GM23248 (cell line): ENCODE measurements around the gene RSAD1. TPM values are rescaled to one million over a fixed set of nuclear protein-coding genes. Genes with fewer than 3 reads are reported as not detected.
"Not testable (repeated sequence)": the region's sequence is repeated elsewhere in the genome, so short reads cannot be mapped to it uniquely, and the experiment has no call there.

Source experiments
- DNase-seq: peaks from one replicate; pipeline ENCODE4 v3.0.0-alpha.2; 2015
- H2AFZ ChIP-seq: fragments of 200-600 bp; sonication (generic); 2 replicates; pipeline ENCODE4 v1.6.1; 2016; ENCODE audit warnings: antibody characterized with exemption
- H3F3A ChIP-seq: fragments of 200-600 bp; sonication (generic); 2 replicates; pipeline ENCODE4 v1.6.1; 2016; ENCODE audit warnings: mild to moderate bottlenecking, antibody characterized with exemption, mixed run types; ENCODE audit not compliant: insufficient read depth
- H3K27ac ChIP-seq: fragments of 200-600 bp; sonication (generic); 2 replicates; pipeline ENCODE4 v1.5.1; 2016; ENCODE audit warnings: mild to moderate bottlenecking
- H3K27me3 ChIP-seq: fragments of 200-600 bp; sonication (generic); replicated peaks from 2 replicates; pipeline ENCODE4 v1.6.1; 2016; ENCODE audit warnings: mild to moderate bottlenecking; ENCODE audit not compliant: insufficient read depth
- H3K36me3 ChIP-seq: fragments of 200-600 bp; sonication (generic); 2 replicates; pipeline ENCODE4 v1.6.1; 2016; ENCODE audit warnings: low read depth, mild to moderate bottlenecking
- H3K4me1 ChIP-seq: fragments of 200-600 bp; sonication (generic); 2 replicates; pipeline ENCODE4 v1.6.1; 2016; ENCODE audit warnings: mild to moderate bottlenecking; ENCODE audit not compliant: insufficient read depth
- H3K4me2 ChIP-seq: fragments of 200-600 bp; sonication (generic); one replicate; pipeline ENCODE4 v1.6.1; 2016; ENCODE audit warnings: mild to moderate bottlenecking; ENCODE audit not compliant: unreplicated experiment
- H3K4me3 ChIP-seq: fragments of 200-600 bp; sonication (generic); 2 replicates; pipeline ENCODE4 v1.5.1; 2016; ENCODE audit warnings: mild to moderate bottlenecking
- H3K79me2 ChIP-seq: fragments of 200-600 bp; sonication (generic); 2 replicates; pipeline ENCODE4 v1.6.1; 2016; ENCODE audit warnings: mild to moderate bottlenecking; ENCODE audit not compliant: insufficient read depth
- H3K9ac ChIP-seq: fragments of 200-600 bp; sonication (generic); 2 replicates; pipeline ENCODE4 v1.6.1; 2016; ENCODE audit warnings: mild to moderate bottlenecking
- H3K9me2 ChIP-seq: fragments of 200-600 bp; sonication (generic); 2 replicates; pipeline ENCODE4 v1.6.1; 2016; ENCODE audit warnings: mixed run types, mild to moderate bottlenecking, moderate library complexity; ENCODE audit not compliant: insufficient read depth
- H3K9me3 ChIP-seq: fragments of 200-600 bp; sonication (generic); one replicate; pipeline ENCODE4 v1.6.1; 2017; ENCODE audit warnings: low read depth
- H4K20me1 ChIP-seq: fragments of 200-600 bp; sonication (generic); 2 replicates; pipeline ENCODE4 v1.6.0; 2016; ENCODE audit not compliant: insufficient read depth
- EZH2 ChIP-seq: fragments of 200-600 bp; sonication (generic); IDR thresholded peaks from 2 replicates; pipeline ENCODE4 v1.6.1; 2018; ENCODE audit warnings: antibody characterized with exemption, mild to moderate bottlenecking; ENCODE audit not compliant: insufficient read depth, poor library complexity, severe bottlenecking
- EZH2phosphoT487 ChIP-seq: fragments of 200-600 bp; sonication (generic); IDR thresholded peaks from 2 replicates; pipeline ENCODE4 v1.6.1; 2018; ENCODE audit warnings: antibody characterized with exemption, moderate library complexity, mild to moderate bottlenecking, low read depth; ENCODE audit not compliant: insufficient read depth
- WGBS, 2 experiments: methylation state at CpG; one replicate each; pipeline ENCODE4 v1.1.6; 2015 to 2017; ENCODE audit warnings: low lambda C conversion rate in 2 of 2, low coverage in 1 of 2; ENCODE audit errors: missing lambda C conversion rate in 2 of 2; 5-methylcytosine and 5-hydroxymethylcytosine counted together
- in situ Hi-C: fragments of 300-500 bp; cut with MboI; formaldehyde crosslinking; loops from 2 replicates; pipeline ENCODE4 v1.15.0; 2020
- polyA plus RNA-seq: library from polyadenylated mRNA; unstranded; fragments of >200 nt; fragmentation: Nextera tagmentation; extraction: Ambion mirVana; gene quantifications from 2 replicates; pipeline ENCODE4 v1.2.1, GENCODE V29; 2016
- total RNA-seq: library from RNA; depleted of rRNA; stranded (reverse); fragments of >200 nt; shearing (Covaris generic); gene quantifications from 2 replicates; pipeline ENCODE4 v1.2.3, GENCODE V29; 2014

The RSAD1 gene
- total and polyA plus RNA-seq, 2 experiments from 2014 or later, result 19.8 to 22.4 TPM

GRCh38 chr17:50470426-50470825 is 8.2 kb upstream of the RSAD1 start:
- Histone ChIP-seq H3K79me2 (no peaks in the 10 kb centered on the region), H3K9ac (no peak overlapping the region), H3F3A (no peaks in the 10 kb centered on the region), H2AFZ (no peak overlapping the region), H3K9me3 (no peaks in the 10 kb centered on the region), H3K36me3 (no peaks in the 10 kb centered on the region), H3K4me2 (no peak overlapping the region), H3K27ac (no peak overlapping the region), H4K20me1 (no peaks in the 10 kb centered on the region), H3K4me1 (no peaks in the 10 kb centered on the region), H3K9me2 (no peaks in the 10 kb centered on the region), H3K27me3 (peaks cover 13% of the 10 kb centered on the region), H3K4me3 (no peak overlapping the region)
- in situ Hi-C loops, result no loop called here
- no peak for DNase-seq
- TF ChIP-seq EZH2phosphoT487, result no peak
- no peak for TF ChIP-seq EZH2
- WGBS, 2 experiments, result 84 to 90% methylated on average over 6 of the region's 6 CpGs

DNA sequence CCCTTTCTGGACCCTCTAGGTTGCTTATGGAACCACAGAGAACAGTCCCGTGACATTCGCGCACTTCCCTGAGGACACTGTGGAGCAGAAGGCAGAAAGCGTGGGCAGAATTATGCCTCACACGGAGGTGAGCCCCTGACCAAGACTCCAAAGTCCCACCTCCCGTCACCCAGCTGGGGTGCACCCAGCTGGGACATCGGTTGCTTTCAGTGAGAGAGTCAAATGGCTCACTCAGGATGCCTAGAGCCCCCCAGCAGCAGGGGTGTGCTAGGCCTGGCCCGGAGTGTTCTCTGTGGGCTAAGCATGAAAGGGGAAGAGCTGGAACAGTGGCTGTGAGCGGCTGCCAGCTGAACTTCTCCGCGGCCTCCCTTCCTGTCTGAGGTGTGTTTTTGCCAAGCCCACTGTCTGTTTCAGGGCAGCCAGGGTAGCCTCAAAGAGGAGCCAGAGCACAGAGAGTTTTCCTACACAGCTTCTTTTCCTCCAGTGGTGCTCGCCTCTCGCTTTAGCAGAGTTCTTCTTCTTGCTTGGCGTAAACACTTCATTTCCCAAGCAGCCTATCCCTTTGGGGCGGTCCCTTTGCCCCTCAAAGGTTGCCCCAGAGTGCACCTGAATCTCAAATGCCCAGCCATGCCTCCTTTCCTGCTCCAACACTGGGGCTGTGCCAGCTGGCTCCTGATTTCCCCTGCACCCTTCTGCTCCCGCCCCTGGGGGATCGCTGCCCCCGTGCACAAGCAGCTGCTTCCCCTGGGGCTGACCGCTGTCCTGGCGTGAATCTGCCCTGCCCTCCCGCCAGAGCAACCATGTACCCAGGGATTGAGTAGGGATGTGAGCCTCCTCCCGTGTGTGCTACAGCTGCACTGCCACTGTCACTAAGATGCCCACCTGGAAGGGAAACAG is 7.4 kb upstream of the RSAD1 start:
- Histone ChIP-seq H4K20me1 (no peaks in the 10 kb centered on the region), H3K27ac (no peak overlapping the region), H3K4me1 (no peaks in the 10 kb centered on the region), H2AFZ (no peak overlapping the region), H3K9me3 (no peaks in the 10 kb centered on the region), H3K9me2 (no peaks in the 10 kb centered on the region), H3K36me3 (no peaks in the 10 kb centered on the region), H3K4me2 (no peak overlapping the region), H3K27me3 (peaks cover 13% of the 10 kb centered on the region), H3F3A (no peaks in the 10 kb centered on the region), H3K79me2 (no peaks in the 10 kb centered on the region), H3K9ac (no peak overlapping the region), H3K4me3 (no peak overlapping the region)
- WGBS, 2 experiments, result 90 to 92% methylated on average over 22 of the region's 22 CpGs
- no peak for DNase-seq
- no peak for TF ChIP-seq EZH2
- TF ChIP-seq EZH2phosphoT487, result no peak
- in situ Hi-C loops, result no loop called here

DNA sequence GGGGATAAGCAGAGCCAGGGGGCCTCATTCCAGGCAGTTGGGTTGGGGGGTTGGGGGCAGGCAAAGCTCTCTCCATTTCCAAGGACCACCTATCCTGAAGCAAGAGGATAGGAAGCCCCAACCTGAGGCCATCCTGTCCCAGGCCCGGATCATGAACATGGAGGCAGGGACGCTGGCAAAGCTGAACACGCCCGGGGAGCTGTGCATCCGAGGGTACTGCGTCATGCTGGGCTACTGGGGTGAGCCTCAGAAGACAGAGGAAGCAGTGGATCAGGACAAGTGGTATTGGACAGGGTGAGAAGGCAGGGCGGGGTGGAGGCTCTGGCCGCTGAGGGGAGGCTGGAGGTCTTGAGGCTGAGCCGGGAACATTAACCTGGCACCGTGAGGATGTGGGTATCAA is 6.4 kb upstream of the RSAD1 start:
- Histone ChIP-seq H3K36me3 (no peaks in the 10 kb centered on the region), H3K4me2 (no peak overlapping the region), H4K20me1 (no peaks in the 10 kb centered on the region), H3K79me2 (no peaks in the 10 kb centered on the region), H2AFZ (no peak overlapping the region), H3F3A (0 out of 2 replicates have a peak, but pooled peaks cover under 1% of the 10 kb centered on the region), H3K27me3 (peaks cover 13% of the 10 kb centered on the region), H3K9ac (no peak overlapping the region), H3K27ac (no peak overlapping the region), H3K4me1 (no peaks in the 10 kb centered on the region), H3K9me3 (no peaks in the 10 kb centered on the region), H3K4me3 (no peak overlapping the region), H3K9me2 (no peaks in the 10 kb centered on the region)
- in situ Hi-C loops, result no loop called here
- no peak for DNase-seq
- WGBS, 2 experiments, result 93 to 97% methylated on average over 10 of the region's 10 CpGs
- TF ChIP-seq EZH2phosphoT487 (no peak), EZH2 (no peak)

- not testable (repeated sequence) for H3K4me1 ChIP-seq, H3F3A ChIP-seq
Measured at GRCh38 chr17:50472761-50473161, 5.9 kb upstream of the RSAD1 start.

More at GRCh38 chr17:50472761-50473161, 5.9 kb upstream of the RSAD1 start:
- H3K4me3 ChIP-seq, in situ Hi-C loops, H3K36me3 ChIP-seq, H3K4me2 ChIP-seq, H2AFZ ChIP-seq, H3K9me2 ChIP-seq, H4K20me1 ChIP-seq, H3K79me2 ChIP-seq, H3K27me3 ChIP-seq, H3K27ac ChIP-seq, DNase-seq, H3K9me3 ChIP-seq, H3K9ac ChIP-seq: not testable (repeated sequence)
- WGBS, 2 experiments, result 95% methylated on average over 13 of the region's 13 CpGs
